ENCODE data around the gene SHISA7. TPM values are rescaled to one million over a fixed set of nuclear protein-coding genes. Genes with fewer than 3 reads are reported as not detected.
"Not testable (repeated sequence)": the region's sequence is repeated elsewhere in the genome, so short reads cannot be mapped to it uniquely, and the experiment has no call there.

Gene SHISA7
- total RNA-seq, 1 donor from 2014 or later: 0.10 TPM

- peak; percentile 76 for DNase-seq
These were observed 24.9 kb downstream of the SHISA7 start for GRCh38 chr19:55418185-55418584.

GRCh38 chr19:55410168-55410567 is 32.9 kb downstream of the SHISA7 start:
- DNase-seq: no peak

GRCh38 chr19:55409179-55409578 is 33.9 kb downstream of the SHISA7 start:
- not testable (repeated sequence) for DNase-seq

GRCh38 chr19:55408533-55408872 is 34.6 kb downstream of the SHISA7 start:
- no peak for DNase-seq

GRCh38 chr19:55407800-55408532 is 35.1 kb downstream of the SHISA7 start:
- peak; percentile 100 for DNase-seq

GRCh38 chr19:55407550-55407799 is 35.6 kb downstream of the SHISA7 start, which contains the start of gene UBE2S:
Gene UBE2S, minus strand, starts transcription at chr19:55407788. Its CDS starts 199 bp downstream, at chr19:55407589.
- not testable (repeated sequence) for DNase-seq

- DNase-seq: no peak
These were observed 36.1 kb downstream of the SHISA7 start for GRCh38 chr19:55406826-55407549.

GRCh38 chr19:55406091-55406825 is 36.8 kb downstream of the SHISA7 start:
- DNase-seq: no peak

- DNase-seq: no peak
These were observed 37.5 kb downstream of the SHISA7 start for GRCh38 chr19:55405638-55406037.

- no peak for DNase-seq
These were observed 40.6 kb downstream of the SHISA7 start for GRCh38 chr19:55402509-55402908.

- not testable (repeated sequence) for DNase-seq
These were observed 41.7 kb downstream of the SHISA7 start for GRCh38 chr19:55401390-55401789.

- DNase-seq: no peak
These were observed 42.6 kb downstream of the SHISA7 start for GRCh38 chr19:55400281-55401087.

- no peak for DNase-seq
These were observed 44.7 kb downstream of the SHISA7 start for GRCh38 chr19:55398200-55398925.

GRCh38 chr19:55392820-55393761 is 50.0 kb downstream of the SHISA7 start:
- no peak for DNase-seq

GRCh38 chr19:55391702-55392615 is 51.1 kb downstream of the SHISA7 start:
- no peak for DNase-seq

GRCh38 chr19:55391191-55391670 is 51.9 kb downstream of the SHISA7 start:
- DNase-seq: no peak

GRCh38 chr19:55390461-55390880 is 52.6 kb downstream of the SHISA7 start:
- no peak for DNase-seq

- no peak for DNase-seq
These were observed 53.4 kb downstream of the SHISA7 start for GRCh38 chr19:55389386-55390317.

Data from skin of body (tissue), 2 donors.